Measurements from ENCODE around the gene TIRAP. TPM values are rescaled to one million over a fixed set of nuclear protein-coding genes. Genes with fewer than 3 reads are reported as not detected.

TIRAP gene
- total RNA-seq, 3 donors from 2014 or later, result 18.5 to 24.8 (median 21.5) TPM

DNA sequence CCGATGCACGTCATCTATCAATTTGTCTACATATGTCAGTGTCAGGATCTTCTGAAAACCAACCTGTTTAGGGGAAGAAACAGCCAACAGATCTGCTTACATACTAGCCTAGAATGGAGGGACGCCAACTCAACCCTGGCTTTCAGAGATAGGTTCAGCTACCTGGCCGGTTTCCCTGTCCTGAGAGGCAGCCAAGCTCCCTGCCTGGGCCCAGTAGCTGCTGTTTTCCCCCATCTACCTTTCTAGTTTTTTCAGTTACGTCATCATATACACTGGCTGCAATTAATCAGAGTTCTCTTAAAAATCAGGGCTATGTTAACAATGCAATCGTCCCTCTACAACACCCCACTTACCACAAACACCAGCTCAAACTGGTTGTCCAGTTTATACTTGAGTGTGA lies 15.2 kb upstream of the TIRAP start:
- ATAC-seq (no peak), DNase-seq (no peak)

GRCh38 chr11:126268361-126268707 lies 14.6 kb upstream of the TIRAP start:
- peaks cover 11% of the 10 kb centered on the region for H3K4me1 ChIP-seq (ENCODE audit: low read depth)
- H3K36me3 ChIP-seq (ENCODE audit: low read depth), result peaks cover 7% of the 10 kb centered on the region
- no peaks in the 10 kb centered on the region for H3K9me3 ChIP-seq
- no peak for TF ChIP-seq CTCF (IDR thresholded peaks at IDR 0.05)
- peak; percentile 20 for ATAC-seq
- intact Hi-C loops (cut with DNase I, micrococcal nuclease), result no loop called here
- DNase-seq, result no peak
- H3K4me3 ChIP-seq, result peak overlapping the region; percentile 37

More for the DNA sequence above, 15.2 kb upstream of the TIRAP start:
- peaks cover 10% of the 10 kb centered on the region for H3K36me3 ChIP-seq (ENCODE audit: low read depth)
- intact Hi-C loops (cut with DNase I, micrococcal nuclease), result no loop called here
- TF ChIP-seq CTCF (IDR thresholded peaks at IDR 0.05), result no peak
- no peak overlapping the region for H3K4me3 ChIP-seq
- peaks cover 11% of the 10 kb centered on the region for H3K4me1 ChIP-seq (ENCODE audit: low read depth)
- H3K9me3 ChIP-seq, result no peaks in the 10 kb centered on the region

- Histone ChIP-seq H3K9me3 (no peaks in the 10 kb centered on the region), H3K36me3 (ENCODE audit: low read depth) (peaks cover 1% of the 10 kb centered on the region), H3K4me1 (ENCODE audit: low read depth) (peaks cover 11% of the 10 kb centered on the region), H3K4me3 (peak within 1 kb of the TSS; percentile 37)
- DNase-seq (peak; percentile 100), ATAC-seq (peak; percentile 98)
- intact Hi-C loops (cut with DNase I, micrococcal nuclease), result no loop called here
- no peak for TF ChIP-seq CTCF (IDR thresholded peaks at IDR 0.05)
Measured at GRCh38 chr11:126268708-126269579, 13.9 kb upstream of the TIRAP start, which contains the start of the genes FOXRED1 and SRPRA. Gene FOXRED1 (plus strand): TSS chr11:126269154. CDS start chr11:126269207, 53 bp downstream. Gene SRPRA (minus strand): TSS chr11:126268895. CDS start chr11:126268804, 91 bp downstream.

- Histone ChIP-seq H3K9me3 (no peaks in the 10 kb centered on the region), H3K4me3 (no peak overlapping the region), H3K36me3 (ENCODE audit: low read depth) (no peaks in the 10 kb centered on the region), H3K4me1 (ENCODE audit: low read depth) (peaks cover 3% of the 10 kb centered on the region)
- ATAC-seq (no peak), DNase-seq (no peak)
- no peak for TF ChIP-seq CTCF (IDR thresholded peaks at IDR 0.05)
- intact Hi-C loops (cut with DNase I, micrococcal nuclease), result no loop called here
Measured at GRCh38 chr11:126277322-126277721, 5.6 kb upstream of the TIRAP start.

GRCh38 chr11:126277780-126278179 lies 5.1 kb upstream of the TIRAP start:
- no peak for ATAC-seq
- Histone ChIP-seq H3K4me1 (ENCODE audit: low read depth) (peaks cover 3% of the 10 kb centered on the region), H3K36me3 (ENCODE audit: low read depth) (no peaks in the 10 kb centered on the region), H3K9me3 (no peaks in the 10 kb centered on the region), H3K4me3 (no peak overlapping the region)
- DNase-seq, result no peak
- intact Hi-C loops (cut with DNase I, micrococcal nuclease), result no loop called here
- TF ChIP-seq CTCF (IDR thresholded peaks at IDR 0.05), result no peak

Data from mucosa of descending colon (tissue), 3 donors.